GM23248 (cell line): Measurements from ENCODE around the gene PNPLA2.

Experiments used
- EZH2 ChIP-seq: fragments of 200-600 bp; sonication (generic); IDR thresholded peaks from 2 replicates; pipeline ENCODE4 v1.6.1; 2018; ENCODE audit warnings: antibody characterized with exemption, mild to moderate bottlenecking; ENCODE audit not compliant: insufficient read depth, poor library complexity, severe bottlenecking
- EZH2phosphoT487 ChIP-seq: fragments of 200-600 bp; sonication (generic); IDR thresholded peaks from 2 replicates; pipeline ENCODE4 v1.6.1; 2018; ENCODE audit warnings: antibody characterized with exemption, moderate library complexity, mild to moderate bottlenecking, low read depth; ENCODE audit not compliant: insufficient read depth

DNA sequence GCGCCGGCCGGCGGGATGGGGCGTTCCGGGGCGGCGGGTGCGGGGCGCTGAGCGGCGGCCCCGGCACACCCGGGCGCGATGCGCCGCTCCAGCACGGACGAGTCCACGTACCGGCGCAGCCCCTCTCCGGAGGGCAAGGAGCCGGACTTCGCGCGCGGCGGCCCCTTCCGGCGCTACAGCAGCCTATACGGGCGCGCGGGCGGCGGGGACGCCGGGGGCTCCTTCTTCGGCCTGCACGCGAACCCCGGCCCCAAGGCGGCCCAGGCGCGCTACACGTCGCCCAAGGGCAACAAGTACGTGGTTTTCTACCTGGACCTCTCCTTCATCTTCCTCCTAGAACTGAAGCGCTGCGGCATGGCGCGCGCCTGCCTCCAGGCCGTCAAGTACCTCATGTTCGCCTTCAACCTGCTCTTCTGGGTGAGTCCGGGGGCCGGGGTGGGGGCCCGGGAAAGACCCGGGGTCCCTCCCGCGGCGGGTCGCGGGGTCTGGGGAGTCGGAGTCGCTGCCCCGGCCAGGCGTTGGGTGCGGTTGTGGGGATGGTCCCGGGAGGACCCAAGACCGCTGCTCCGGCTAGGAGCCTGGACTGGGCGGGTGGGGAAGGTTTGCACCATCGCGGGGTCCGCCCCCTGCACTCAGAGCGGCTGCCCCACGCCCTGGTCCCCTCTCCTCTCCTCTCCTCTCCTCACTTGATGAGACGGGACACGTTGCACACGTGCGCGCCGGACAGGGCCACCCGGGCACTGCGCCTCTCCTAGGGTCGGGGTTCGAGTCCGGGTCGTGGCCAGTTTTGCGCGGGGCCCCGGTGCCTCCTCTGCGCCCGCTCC, 31.4 kb downstream of the PNPLA2 start:
- TF ChIP-seq EZH2 (no peak), EZH2phosphoT487 (no peak)
